GM21447 (cell line): ENCODE data around the gene TSHZ2.
"Not testable (repeated sequence)": the region's sequence is repeated elsewhere in the genome, so short reads cannot be mapped to it uniquely, and the experiment has no call there.

ENCODE experiments used
- ATAC-seq: cut with Tn5 transposase; IDR thresholded peaks from one replicate; pipeline ENCODE4 v1.9.1; 2021; ENCODE audit not compliant: unreplicated experiment

Gene TSHZ2

DNA sequence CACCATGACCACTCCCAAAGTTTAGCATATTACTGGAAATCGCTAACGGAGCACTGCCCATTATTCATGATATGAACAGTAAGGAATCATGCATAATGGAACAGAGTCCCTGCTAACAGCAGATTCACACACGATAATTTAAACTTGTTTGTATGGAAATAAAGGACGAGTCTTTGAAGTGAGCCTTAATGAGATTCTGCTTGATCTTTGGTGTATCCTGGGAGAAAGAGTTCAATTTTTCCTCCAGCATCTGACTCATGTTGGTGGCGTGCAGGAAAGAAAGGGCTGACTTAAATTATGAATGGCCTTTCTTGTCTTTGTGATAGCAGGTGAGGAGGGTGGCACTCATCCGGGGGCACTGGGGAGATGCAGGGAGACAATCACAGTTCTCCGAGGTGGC, 426.9 kb downstream of the TSHZ2 start:
- no peak for ATAC-seq

DNA sequence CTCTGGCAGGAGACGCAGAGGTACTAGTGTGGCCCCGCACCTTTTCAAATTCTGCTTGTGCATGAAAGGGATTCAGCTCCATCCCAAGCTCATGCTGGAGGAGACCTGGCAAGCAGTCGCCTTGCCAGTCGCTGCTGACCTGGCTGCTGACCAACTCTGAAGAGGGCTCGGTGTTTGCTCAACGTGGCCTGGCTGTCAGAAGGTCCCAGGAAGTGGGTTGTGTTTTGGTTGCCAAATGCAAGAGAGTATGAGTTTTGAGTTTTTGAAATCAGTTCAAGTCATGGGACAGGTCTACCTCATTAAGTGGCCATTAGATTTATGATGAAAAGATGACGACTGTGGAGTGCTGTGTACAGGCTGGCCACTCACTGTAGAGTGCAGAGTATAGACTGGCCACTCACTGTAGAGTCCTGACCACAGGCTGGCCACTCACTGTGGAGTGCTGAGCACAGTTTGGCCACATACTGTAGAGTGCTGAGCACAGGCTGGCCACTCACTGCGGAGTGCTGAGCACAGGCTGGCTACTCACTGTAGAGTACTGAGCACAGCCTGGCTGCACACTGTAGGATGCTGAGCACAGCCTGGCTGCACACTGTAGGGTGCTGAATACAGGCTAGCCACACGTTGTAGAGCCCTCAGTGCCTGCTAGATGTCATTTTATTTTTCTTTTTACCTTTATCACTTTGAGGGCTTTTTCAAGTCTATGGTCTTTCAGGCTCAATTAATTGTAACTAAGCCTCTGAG, 427.6 kb downstream of the TSHZ2 start:
- no peak for ATAC-seq

DNA sequence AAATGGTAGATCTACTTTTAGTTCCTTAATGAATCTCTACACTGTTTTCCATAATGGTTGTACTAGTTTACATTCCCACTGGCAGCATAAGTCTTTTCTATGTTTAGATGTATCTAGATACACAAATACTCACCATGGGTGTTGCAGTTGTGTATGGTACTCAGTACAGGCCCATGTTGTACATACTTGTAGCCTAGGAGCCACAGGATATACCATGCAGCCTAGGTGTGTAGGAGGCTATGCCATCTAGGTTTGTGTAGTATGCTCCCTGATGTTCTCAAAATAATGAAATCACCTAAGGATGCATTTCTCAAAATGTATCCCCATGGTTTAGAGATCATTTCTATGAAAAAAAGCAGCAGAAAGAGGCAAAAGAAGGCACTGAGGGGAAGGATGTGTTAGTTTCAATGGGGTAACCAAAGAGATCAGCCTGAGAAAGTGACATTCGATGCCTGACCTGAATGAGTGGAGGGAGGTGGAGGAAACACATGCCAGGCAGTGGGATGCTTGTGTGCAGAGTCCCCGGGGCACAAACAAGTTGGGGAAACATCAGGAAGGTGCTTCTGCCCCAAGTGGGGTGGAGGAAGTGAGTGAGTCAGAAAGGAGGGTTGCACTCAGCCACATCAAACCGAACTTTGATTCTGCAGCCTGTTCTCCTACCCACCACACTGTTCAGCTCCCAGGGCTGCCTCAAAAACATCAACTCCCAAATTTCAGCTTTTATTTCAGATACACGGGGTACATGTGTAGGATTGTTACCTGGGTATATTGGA, 430.3 kb downstream of the TSHZ2 start:
- no peak for ATAC-seq

DNA sequence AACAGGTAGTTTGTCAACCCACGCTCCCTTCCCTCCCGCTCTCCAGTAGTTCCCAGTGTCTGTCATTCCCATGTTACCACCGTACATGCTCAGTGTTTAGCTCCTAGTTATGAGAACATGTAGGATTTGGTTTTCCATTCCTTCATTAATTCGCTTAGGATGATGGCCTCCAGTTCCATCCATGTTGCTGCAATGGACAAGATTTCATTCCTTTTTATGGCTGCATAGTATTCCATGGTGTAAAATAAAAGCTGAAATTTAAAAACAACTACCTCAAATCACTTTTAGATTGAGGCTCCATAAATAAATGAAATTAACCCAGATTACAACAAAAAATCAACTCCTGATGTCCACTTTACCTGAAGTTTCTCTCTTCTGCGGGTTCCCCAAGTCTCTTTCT, 430.9 kb downstream of the TSHZ2 start:
- ATAC-seq = no peak

DNA sequence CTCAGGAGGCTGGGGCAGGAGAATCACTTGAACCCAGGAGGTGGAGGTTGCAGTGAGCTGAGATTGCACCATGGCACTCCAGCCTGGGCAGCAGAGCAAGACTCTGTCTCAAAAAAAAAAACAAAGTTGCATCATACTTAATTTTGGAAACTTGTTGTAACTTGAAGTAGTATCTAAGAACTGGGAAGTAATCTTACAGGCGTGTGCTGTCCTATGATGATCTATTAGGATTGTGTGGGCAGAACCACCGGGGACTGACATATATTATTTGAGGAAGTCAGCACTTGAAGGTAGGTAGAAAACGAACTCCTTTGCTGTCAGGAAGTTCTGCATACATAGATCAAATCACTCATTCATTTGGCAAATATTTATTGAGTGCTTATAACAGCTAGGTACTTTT, 433.0 kb downstream of the TSHZ2 start:
- ATAC-seq = no peak

DNA sequence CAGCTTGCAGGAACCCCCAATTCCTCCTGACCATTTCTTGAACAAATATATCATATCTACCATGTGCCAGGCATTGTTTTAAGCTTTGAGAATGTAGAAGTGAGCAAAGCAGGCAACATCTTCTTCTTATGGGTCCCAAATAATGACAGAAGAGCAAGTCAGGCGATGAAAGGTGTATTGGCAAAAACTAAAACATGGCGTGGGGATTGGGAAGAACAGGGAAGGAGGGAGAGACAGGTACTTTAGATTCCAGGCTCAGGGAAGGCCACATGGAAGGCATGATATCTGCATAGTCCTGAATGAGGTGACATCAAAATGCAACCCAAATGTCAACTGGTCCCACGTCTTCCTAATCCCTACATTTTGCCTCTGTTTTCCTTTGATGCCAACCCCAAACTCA, 434.4 kb downstream of the TSHZ2 start:
- ATAC-seq = no peak

DNA sequence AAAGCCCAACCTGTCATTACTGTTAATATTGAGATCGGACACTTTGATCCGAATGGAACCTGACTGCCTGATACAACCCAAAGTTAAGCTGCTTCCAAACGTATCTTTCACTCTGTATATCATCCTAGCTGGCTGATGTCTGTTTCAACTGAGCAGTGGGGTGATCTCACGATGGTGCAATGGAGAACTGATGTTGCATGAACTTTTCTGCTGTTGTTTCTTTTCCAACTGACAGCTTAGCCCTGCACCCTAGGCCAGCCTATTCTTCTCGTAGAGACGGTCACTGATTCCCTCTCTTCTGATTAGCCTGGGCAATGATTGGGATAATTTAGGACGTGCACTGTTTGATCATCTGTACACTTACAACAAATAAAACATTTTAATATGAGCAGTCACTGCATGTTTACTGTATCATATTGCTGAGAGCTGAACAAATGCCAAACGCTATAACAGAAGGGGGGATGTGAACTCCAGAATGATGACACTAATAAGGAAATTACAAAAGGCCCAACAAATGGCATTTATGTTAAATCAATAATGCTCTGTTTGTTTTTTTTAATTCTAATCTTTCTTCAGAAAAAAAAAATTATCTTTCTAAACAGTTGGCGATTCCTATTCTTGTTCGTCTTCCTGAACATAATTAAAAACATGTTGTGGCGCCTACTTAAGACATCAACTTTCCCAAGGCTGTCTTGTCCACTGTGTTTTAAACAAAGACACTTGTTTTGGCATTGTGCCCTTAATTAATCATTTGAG, 436.7 kb downstream of the TSHZ2 start:
- no peak for ATAC-seq

DNA sequence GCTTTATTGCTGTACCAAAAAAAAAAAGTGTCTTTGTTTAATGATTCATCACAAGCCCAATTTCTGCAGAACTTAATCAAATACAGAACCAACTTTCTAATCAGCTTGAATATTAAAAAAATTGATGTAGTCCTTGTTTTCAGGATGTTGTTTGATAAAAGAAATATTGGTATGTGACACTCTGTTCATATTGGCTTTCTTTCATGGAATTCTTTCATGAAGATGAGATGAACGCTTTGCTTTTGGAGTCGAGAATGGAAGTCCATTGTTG, 437.2 kb downstream of the TSHZ2 start:
- ATAC-seq = no peak

DNA sequence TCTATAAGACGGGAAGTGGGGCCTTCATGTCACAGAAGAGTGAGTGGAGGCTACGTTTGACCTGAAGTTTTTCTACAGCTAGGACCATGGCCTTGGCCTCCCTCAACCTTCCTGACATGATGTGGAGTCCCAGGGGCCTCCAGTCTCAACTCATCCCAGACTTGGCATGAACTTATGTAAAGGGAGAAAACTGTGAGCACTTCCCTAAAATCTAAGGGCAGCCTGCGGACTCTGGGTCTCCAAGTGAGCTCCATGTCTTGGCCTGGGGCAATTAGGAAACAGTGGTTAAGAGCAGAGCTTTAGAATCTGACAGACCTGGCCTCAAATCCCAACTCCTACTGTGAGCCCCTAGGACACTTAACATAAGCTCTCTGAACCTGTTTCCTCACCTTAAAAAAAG, 439.0 kb downstream of the TSHZ2 start:
- ATAC-seq = no peak

DNA sequence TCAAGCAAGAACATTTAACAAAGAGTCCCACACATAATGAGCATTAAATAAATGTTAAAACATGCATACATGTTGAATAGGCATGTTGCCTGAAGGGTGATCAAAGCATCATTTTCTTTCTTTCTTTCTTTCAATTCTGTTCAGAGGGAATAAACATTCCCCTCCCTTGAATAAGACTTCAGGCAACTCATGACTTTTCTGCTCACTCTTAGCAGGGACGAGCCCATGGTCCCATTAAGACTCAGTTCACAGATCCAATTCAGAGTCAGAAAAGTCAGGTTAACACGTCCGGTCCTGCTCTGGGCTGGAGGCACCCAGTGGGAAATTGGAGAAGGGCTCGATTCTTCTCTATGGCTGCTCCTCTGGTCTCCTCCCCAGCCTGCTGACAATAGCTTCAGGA, 439.7 kb downstream of the TSHZ2 start:
- ATAC-seq = no peak

DNA sequence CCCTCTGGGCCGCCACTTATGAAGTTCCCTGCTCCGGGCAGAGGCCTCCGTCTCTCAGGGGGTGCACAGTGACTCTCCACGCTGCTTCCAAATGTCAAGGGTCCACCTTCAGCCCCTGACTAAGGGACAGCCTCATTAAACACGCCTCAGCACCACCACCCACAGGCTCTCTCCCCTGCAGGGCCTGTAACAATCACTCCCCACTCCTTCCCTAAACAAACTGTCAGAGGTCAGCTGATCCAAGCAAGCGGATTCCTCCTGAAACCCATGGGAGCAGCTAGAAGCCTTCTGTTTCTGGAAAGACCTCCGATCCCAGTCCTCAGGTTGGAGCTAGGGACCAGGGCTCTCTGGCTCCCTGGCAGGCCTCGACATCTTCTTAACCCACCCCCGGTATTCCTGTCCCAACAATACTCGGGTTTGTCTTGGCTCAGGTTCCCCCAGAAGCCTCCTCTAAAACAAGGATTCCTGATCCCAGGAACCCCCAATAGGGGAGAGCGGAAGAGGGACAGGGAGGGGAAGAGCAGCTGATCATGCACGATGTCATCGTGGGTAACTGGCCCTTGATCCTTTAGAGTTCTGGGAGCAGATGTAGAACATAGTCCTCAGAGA, 440.5 kb downstream of the TSHZ2 start:
- ATAC-seq = no peak

DNA sequence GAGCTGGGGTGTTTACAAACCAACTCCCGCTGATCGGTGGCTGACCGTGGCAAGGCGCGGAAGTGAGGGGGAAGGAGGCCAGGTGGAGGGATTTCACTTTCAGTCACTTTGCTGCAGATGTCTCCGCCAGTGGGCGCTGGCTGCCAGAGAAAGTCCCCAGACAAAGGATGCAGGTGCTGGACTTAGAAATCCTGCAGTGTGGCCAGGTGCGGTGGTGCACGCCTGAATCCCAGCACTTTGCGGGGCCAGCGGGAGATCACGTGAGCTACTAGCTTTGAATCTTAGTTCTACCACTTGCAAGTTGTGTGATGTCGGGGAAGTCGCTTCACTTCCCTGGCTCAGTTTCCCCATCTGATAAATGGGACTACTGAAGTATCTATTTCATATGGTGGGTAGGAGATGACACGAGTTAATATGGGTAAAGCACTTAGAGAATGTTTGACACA, 441.1 kb downstream of the TSHZ2 start:
- ATAC-seq = peak; percentile 97

DNA sequence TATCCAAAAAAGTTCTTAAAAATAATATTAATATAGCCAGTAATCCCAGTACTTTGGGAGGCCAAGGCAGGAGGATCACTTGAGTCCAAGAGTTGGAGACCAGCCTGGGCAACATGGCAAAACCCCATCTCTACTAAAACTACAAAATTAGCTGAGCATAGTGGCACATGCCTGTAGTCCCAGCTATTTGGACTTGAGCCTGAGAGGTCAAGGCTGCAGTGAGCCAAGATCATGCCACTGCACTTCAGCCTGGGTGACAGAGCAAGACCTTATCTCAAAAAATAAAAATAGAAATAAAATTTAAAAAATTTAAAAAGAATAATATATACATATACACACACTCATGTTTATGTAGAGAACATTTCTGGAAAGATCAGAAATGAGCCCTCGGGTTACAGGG, 441.7 kb downstream of the TSHZ2 start:
- ATAC-seq = not testable (repeated sequence)

DNA sequence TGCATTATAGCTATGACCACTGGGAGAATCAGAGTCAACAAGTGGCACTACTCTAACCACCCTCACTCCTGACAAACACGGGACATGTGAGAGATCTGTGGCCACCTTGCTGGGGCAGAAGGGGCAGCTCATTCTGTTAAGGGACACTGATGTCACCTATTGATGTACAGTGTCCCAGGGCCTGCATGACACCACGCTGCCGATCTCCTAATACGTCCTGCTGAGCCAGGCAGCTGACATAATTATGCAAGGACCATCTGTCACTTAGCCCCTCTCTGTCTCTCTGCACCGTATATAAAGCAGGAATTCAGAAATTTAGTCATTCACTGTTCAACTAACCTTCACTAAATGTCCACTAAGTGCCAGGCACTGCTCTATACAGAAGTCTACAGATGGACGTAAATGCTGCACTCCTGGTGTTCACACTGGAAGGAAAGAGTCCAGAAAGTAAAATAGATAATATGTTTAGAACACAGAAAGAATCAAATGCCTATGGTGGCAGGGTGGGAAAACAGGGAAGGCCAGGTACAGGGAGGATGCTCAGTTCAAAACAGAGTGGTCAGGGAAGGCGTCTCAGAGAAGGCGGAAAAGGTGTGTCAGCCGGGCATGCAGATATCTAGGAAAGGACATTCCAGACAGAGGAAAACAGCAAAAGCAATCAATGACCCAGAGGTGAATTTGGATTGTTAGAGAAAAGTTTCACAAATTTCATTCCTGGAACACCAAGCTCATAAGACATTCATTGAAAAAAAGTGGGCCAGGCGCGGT, 447.7 kb downstream of the TSHZ2 start:
- no peak for ATAC-seq

DNA sequence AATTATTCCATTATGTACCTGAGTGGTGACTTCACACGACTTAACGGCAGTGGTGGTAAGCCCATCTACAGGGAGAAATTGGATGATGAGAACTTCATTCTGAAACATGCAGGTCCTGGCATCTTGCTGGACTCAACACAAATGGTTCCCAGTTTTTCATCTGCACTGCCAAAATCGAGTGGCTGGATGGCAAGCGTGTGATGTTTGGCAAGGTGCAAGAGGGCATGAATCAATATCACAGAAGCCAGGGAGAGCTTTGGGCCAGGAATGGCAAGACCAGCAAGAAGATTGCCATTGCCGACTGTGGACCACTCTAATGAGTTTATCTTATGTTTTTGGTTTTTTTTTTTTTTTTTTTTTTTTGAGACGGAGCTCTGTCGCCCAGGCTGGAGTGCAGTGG, 449.2 kb downstream of the TSHZ2 start:
- no peak for ATAC-seq

DNA sequence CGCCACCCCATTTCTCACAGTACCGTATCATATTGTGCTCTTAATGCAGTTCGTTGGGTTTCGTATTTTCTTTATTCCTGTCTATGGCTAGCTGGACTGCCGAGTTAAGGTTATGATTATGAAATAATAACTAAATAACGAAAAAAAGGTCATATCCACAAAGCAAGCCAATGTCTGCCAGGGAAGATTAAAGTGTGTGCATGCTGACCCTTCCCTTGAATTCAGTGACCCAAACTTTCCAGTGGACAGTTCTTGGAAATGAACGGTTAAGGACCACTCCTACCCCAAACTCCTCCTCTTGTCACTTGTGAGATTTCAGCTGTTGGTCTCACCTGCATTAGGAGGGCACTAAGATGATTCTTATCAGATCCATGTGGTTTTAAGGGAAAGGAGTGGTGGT, 449.9 kb downstream of the TSHZ2 start:
- ATAC-seq = no peak

DNA sequence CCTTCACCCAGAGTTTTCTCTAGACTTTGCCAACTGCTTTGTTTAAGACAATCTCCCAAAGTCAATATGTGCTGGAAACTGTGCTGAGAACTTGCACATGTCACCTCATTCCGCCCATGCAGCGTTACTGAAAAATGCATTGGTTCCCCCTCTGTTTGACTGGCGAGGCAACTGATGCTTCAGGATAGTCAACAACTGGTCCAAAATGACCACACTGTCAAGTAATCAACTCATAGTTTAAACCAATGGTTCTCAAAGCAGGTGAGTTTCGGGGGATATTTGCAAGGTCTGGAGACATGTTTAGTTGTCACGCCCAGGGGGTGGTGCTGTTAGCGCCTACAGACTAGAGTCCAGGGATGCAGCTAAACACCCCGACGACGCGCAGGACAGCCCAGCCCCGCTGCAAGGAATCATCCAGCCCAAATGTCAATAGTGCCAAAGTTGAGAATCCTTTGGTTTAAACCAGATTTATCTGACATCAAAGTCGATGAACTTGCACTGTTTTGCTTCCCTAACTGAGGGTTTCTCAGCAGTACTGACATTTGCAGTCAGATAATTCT, 451.5 kb downstream of the TSHZ2 start:
- no peak for ATAC-seq

DNA sequence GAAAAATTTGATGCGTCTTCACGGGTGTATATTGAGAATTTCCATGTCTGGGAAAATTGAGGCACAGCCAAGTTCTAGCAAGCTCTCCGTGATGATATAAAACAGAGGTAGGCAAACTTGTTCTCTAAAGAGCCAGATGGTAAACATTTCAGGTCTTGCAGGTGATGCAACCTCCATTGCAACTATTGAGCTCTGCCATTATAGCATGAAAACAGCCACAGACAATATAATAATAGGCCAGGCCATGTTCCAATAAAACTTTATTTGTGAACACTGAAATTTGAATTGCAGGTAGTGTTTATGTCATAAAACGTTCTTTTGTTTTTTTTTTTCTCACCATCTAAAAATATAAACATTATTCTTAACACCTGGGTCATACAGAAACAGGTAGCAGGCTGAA, 453.3 kb downstream of the TSHZ2 start:
- ATAC-seq = no peak

DNA sequence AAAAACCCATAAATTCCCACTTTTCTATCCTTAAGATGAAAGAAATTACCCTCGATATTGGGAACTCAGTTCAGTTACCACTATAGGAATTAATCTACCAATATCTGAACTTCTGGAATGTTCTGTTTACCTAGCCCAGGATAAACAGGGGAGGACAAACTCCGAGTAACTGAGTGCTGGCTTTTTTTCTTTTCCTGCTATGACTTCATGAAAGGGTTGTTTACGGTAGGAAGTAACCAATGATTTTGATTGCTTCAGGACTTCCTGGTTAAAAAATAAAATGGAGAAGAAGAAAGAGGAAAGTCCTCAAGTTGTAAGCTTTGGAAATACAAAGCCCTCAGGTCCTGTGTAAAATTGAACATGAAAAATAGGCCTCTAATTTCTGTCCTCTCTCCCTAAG, 453.8 kb downstream of the TSHZ2 start:
- ATAC-seq = no peak

DNA sequence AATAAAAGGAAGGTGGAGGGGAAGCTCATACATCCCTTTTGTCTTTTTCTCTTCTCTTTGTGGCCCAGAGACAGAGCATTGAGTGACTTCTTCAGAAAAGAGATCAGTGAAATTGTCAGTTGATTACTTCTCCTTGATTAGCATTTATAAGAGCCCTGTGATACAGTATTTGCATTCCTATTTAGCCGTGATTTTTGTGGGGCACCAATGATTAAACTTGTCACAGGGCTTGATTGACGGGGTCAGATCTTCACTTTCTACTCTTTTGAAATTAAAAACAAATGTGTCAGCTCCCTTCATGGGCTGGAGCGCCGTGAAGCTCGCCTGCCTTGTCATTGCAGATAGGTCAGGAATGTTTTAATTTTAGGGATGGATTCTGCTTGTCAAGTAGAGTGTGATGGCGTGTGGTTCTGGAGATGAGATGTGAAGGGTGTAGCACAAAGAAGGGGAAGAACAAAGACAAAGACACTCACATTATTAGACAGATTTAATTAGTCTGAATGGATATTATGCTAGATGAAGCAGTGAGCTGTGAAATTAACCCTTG, 454.7 kb downstream of the TSHZ2 start:
- ATAC-seq = no peak
